SK-N-SH (cell line): ENCODE results near the gene TMEM132E. TPM values are rescaled to one million over a fixed set of nuclear protein-coding genes. Genes with fewer than 3 reads are reported as not detected.

ENCODE experiments used
- CTCF ChIA-PET: fragments of 300-600, 350-600 bp; formaldehyde crosslinking; extraction: SDS; loops from one replicate; lab custom pipeline; 2021; lab: Yijun Ruan, JAX
- POLR2A ChIA-PET: fragments of 350-600 bp; sonication (Branson Sonifier 250); formaldehyde crosslinking; extraction: SDS; loops from one replicate; lab custom pipeline; 2020; ENCODE audit warnings: antibody characterized with exemption, inconsistent platforms; lab: Yijun Ruan, JAX
- DNase-seq: peaks from one replicate; pipeline ENCODE4 v3.0.0; 2012
- H2AFZ ChIP-seq: fragments of 200-600 bp; sonication (generic); 2 replicates; pipeline ENCODE4 v1.8.1; 2016; ENCODE audit warnings: antibody characterized with exemption, mild to moderate bottlenecking, low read depth
- H3F3A ChIP-seq: fragments of 200-600 bp; sonication (generic); replicated peaks from 2 replicates; pipeline ENCODE3; 2016; ENCODE audit warnings: antibody characterized with exemption, mild to moderate bottlenecking; ENCODE audit not compliant: insufficient read depth
- H3K27ac ChIP-seq, 2 experiments: fragments of 200-500 bp in 1 of 2; fragments of 200-600 bp in 1 of 2; sonication (Bioruptor generic) in 1 of 2; sonication (generic), shearing (Covaris generic) in 1 of 2; 2 replicates each; pipeline versions ENCODE4 v1.5.1 to v1.6.1; 2014 to 2016; ENCODE audit warnings: low read depth in 2 of 2, inconsistent platforms in 1 of 2, low read length in 1 of 2, mild to moderate bottlenecking in 1 of 2, mixed read lengths in 1 of 2
- H3K27me3 ChIP-seq: fragments of 200-600 bp; sonication (generic), shearing (Covaris generic); 2 replicates; pipeline ENCODE4 v1.6.1; 2016; ENCODE audit warnings: mixed run types; ENCODE audit not compliant: insufficient read depth
- H3K36me3 ChIP-seq, 2 experiments: fragments of 200-500 bp in 1 of 2; fragments of 200-600 bp in 1 of 2; sonication (Bioruptor generic) in 1 of 2; sonication (generic) in 1 of 2; replicated peaks in 1 of 2; 2 replicates each; pipeline versions ENCODE3 to v1.5.1; 2014 to 2016; ENCODE audit warnings: low read length in 1 of 2, mild to moderate bottlenecking in 1 of 2; ENCODE audit not compliant: insufficient read depth in 2 of 2, control insufficient read depth in 1 of 2
- H3K4me1 ChIP-seq, 2 experiments: fragments of 200-500 bp in 1 of 2; fragments of 200-600 bp in 1 of 2; sonication (Bioruptor generic) in 1 of 2; sonication (generic), shearing (Covaris generic) in 1 of 2; 2 replicates each; pipeline versions ENCODE4 v1.5.1 to v1.6.1; 2014 to 2016; ENCODE audit warnings: low read depth in 1 of 2, low read length in 1 of 2, mixed run types in 1 of 2; ENCODE audit not compliant: insufficient read depth in 2 of 2, control insufficient read depth in 1 of 2
- H3K4me2 ChIP-seq: fragments of 200-600 bp; sonication (generic), shearing (Covaris generic); 2 replicates; pipeline ENCODE4 v1.6.1; 2017; ENCODE audit warnings: mixed run types
- H3K4me3 ChIP-seq, 2 experiments: fragments of 200-500 bp in 1 of 2; fragments of 200-600 bp in 1 of 2; sonication (Bioruptor generic) in 1 of 2; sonication (generic), shearing (Covaris generic) in 1 of 2; 2 replicates each; pipeline versions ENCODE4 v1.5.1 to v1.8.1; 2014 to 2016; ENCODE audit warnings: low read depth in 2 of 2, inconsistent platforms in 1 of 2, low read length in 1 of 2, mild to moderate bottlenecking in 1 of 2, mixed read lengths in 1 of 2, moderate library complexity in 1 of 2
- H3K79me2 ChIP-seq: fragments of 200-600 bp; sonication (generic); 2 replicates; pipeline ENCODE4 v1.8.1; 2017; ENCODE audit warnings: mild to moderate bottlenecking; ENCODE audit not compliant: insufficient read depth
- H3K9ac ChIP-seq: fragments of 200-600 bp; sonication (generic); 2 replicates; pipeline ENCODE4 v1.6.1; 2017; ENCODE audit warnings: mixed run types
- H3K9me2 ChIP-seq: fragments of 200-600 bp; sonication (generic); 2 replicates; pipeline ENCODE4 v1.6.1; 2017; ENCODE audit warnings: mixed run types
- H3K9me3 ChIP-seq: fragments of 200-600 bp; sonication (generic); 2 replicates; pipeline ENCODE4 v1.6.1; 2017; ENCODE audit warnings: mixed run types, mild to moderate bottlenecking, moderate library complexity
- H4K20me1 ChIP-seq: fragments of 200-600 bp; sonication (generic); 2 replicates; pipeline ENCODE4 v1.6.1; 2017; ENCODE audit warnings: mild to moderate bottlenecking, mixed run types; ENCODE audit not compliant: insufficient read depth
- ELF1 ChIP-seq: IDR thresholded peaks from 2 replicates; pipeline ENCODE4 v1.4.0; 2012
- EP300 ChIP-seq, 2 experiments: IDR thresholded peaks; 2 replicates each; pipeline versions ENCODE4 v1.4.0 to v1.6.1; 2012; ENCODE audit warnings: borderline replicate concordance in 1 of 2, low read depth in 1 of 2, low read length in 1 of 2
- EZH2phosphoT487 ChIP-seq: fragments of 200-600 bp; sonication (generic); IDR thresholded peaks from 2 replicates; pipeline ENCODE4 v1.6.1; 2017; ENCODE audit warnings: low read depth, mixed run types, mild to moderate bottlenecking, antibody characterized with exemption, moderate library complexity, borderline replicate concordance
- FOSL2 ChIP-seq: IDR thresholded peaks from 2 replicates; pipeline ENCODE4 v1.4.0; 2012; ENCODE audit warnings: low read depth, mild to moderate bottlenecking, moderate library complexity, borderline replicate concordance
- FOXJ3 ChIP-seq: sonication (generic); formaldehyde crosslinking; IDR thresholded peaks from 2 replicates; pipeline ENCODE4 v1.5.1; 2020; ENCODE audit warnings: mild to moderate bottlenecking, missing genetic modification reagents
- GABPA ChIP-seq: IDR thresholded peaks from 2 replicates; pipeline ENCODE4 v1.4.0; 2012; ENCODE audit warnings: low read depth, mild to moderate bottlenecking
- GATA2 ChIP-seq: sonication (generic); formaldehyde crosslinking; IDR thresholded peaks from 2 replicates; pipeline ENCODE4 v1.5.0; 2020; ENCODE audit warnings: mild to moderate bottlenecking, missing genetic modification reagents
- JUND ChIP-seq: IDR thresholded peaks from 2 replicates; pipeline ENCODE4 v1.4.0; 2012
- MXI1 ChIP-seq: IDR thresholded peaks from 2 replicates; pipeline ENCODE4 v1.6.1; 2012; ENCODE audit warnings: mild to moderate bottlenecking, low read depth, low read length, improper control_type of control experiment
- NRF1 ChIP-seq: IDR thresholded peaks from 2 replicates; pipeline ENCODE4 v1.6.1; 2012; ENCODE audit warnings: low read depth, mild to moderate bottlenecking, low read length
- POLR2AphosphoS5 ChIP-seq: IDR thresholded peaks from 2 replicates; pipeline ENCODE4 v1.6.1; 2012; ENCODE audit warnings: low read depth, low read length
- RCOR1 ChIP-seq: fragments of 150-350 bp; IDR thresholded peaks from 2 replicates; pipeline ENCODE4 v1.6.1; 2017; ENCODE audit warnings: antibody characterized with exemption, low read length
- REST ChIP-seq: IDR thresholded peaks from 2 replicates; pipeline ENCODE4 v1.6.1; 2012; ENCODE audit warnings: mild to moderate bottlenecking, low read depth, low read length, moderate library complexity
- SIN3A ChIP-seq: IDR thresholded peaks from 2 replicates; pipeline ENCODE4 v1.6.1; 2012; ENCODE audit warnings: low read depth, mild to moderate bottlenecking, low read length, moderate library complexity, borderline replicate concordance
- SMC3 ChIP-seq: IDR thresholded peaks from 2 replicates; pipeline ENCODE4 v1.6.1; 2012; ENCODE audit warnings: low read depth, low read length, improper control_type of control experiment
- WGBS: methylation state at CpG from one replicate; pipeline ENCODE4 v1.1.6; 2017; ENCODE audit warnings: low lambda C conversion rate; 5-methylcytosine and 5-hydroxymethylcytosine counted together
- polyA plus RNA-seq, 3 experiments: library from polyadenylated mRNA; depleted of rRNA; stranded (reverse); fragments of >200 nt; gene quantifications; 2 replicates each; pipeline ENCODE4 v1.2.3, GENCODE V29; 2012
- TF ChIP-seq, protein P1 (sequence below): fragments of 150-350 bp; IDR thresholded peaks from 2 replicates; pipeline ENCODE4 v1.6.1; 2017; ENCODE audit warnings: antibody characterized with exemption, low read length, low read depth, borderline replicate concordance
- TF ChIP-seq, protein P2 (sequence below): IDR thresholded peaks from 2 replicates; pipeline ENCODE4; 2012
- TF ChIP-seq, protein P3 (sequence below): IDR thresholded peaks from 2 replicates; pipeline ENCODE4 v1.4.0; 2012; ENCODE audit warnings: low read depth

TMEM132E gene
- polyA plus RNA-seq, 1 of the 3 experiments (the other 2 are of a cell fraction) = not detected

GRCh38 chr17:34639706-34640425 is 60.5 kb downstream of the TMEM132E start:
- Histone ChIP-seq H3K79me2 (no peaks in the 10 kb centered on the region), H3K4me3 (no peak overlapping the region), H4K20me1 (no peaks in the 10 kb centered on the region), H3K27me3 (no peaks in the 10 kb centered on the region), H3K36me3 (no peaks in the 10 kb centered on the region), H3K9me2 (no peaks in the 10 kb centered on the region), H3F3A (no peaks in the 10 kb centered on the region), H3K9me3 (no peaks in the 10 kb centered on the region), H3K27ac (no peak overlapping the region), H2AFZ (no peak overlapping the region), H3K4me1 (peaks cover 0 to 5% of the 10 kb centered on the region in 2 experiments; a peak in 1 of 4 replicates), H3K4me2 (no peak overlapping the region), H3K9ac (no peak overlapping the region)
- DNase-seq = no peak
- CTCF ChIA-PET = interaction anchor here (0.9 to 4.9 kb wide), 18 partner anchors 8 to 257 kb away, joined by 3 to 60 read pairs (median 6); partner anchors contain the start of gene TMEM132E
- POLR2A ChIA-PET = no interaction called here
- TF ChIP-seq, protein P1, sequence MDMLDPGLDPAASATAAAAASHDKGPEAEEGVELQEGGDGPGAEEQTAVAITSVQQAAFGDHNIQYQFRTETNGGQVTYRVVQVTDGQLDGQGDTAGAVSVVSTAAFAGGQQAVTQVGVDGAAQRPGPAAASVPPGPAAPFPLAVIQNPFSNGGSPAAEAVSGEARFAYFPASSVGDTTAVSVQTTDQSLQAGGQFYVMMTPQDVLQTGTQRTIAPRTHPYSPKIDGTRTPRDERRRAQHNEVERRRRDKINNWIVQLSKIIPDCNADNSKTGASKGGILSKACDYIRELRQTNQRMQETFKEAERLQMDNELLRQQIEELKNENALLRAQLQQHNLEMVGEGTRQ = no peak
- TF ChIP-seq EZH2phosphoT487 (no peak), FOSL2 (no peak), POLR2AphosphoS5 (no peak), NRF1 (no peak), SMC3 (no peak), SIN3A (no peak), ELF1 (no peak), EP300 (IDR thresholded peaks at IDR 0.05; ENCODE audit: borderline replicate concordance in 1 of 2, low read depth in 1 of 2, low read length in 1 of 2) (no peak), REST (no peak), JUND (no peak), FOXJ3 (CRISPR knock-in tag) (no peak), GABPA (no peak), MXI1 (no peak), RCOR1 (no peak), GATA2 (no peak)
- TF ChIP-seq, protein P2, sequence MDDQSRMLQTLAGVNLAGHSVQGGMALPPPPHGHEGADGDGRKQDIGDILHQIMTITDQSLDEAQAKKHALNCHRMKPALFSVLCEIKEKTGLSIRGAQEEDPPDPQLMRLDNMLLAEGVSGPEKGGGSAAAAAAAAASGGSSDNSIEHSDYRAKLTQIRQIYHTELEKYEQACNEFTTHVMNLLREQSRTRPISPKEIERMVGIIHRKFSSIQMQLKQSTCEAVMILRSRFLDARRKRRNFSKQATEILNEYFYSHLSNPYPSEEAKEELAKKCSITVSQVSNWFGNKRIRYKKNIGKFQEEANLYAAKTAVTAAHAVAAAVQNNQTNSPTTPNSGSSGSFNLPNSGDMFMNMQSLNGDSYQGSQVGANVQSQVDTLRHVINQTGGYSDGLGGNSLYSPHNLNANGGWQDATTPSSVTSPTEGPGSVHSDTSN = no peak
- TF ChIP-seq, protein P3, sequence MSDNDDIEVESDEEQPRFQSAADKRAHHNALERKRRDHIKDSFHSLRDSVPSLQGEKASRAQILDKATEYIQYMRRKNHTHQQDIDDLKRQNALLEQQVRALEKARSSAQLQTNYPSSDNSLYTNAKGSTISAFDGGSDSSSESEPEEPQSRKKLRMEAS = no peak
- WGBS = 70% methylated on average over 4 of the region's 6 CpGs
